H1 (cell line): ENCODE measurements around the gene ECE2. TPM values are rescaled to one million over a fixed set of nuclear protein-coding genes. Genes with fewer than 3 reads are reported as not detected.

Experiments used
- CTCF ChIA-PET: fragments of 300-600 bp; sonication (Branson Sonifier 250); formaldehyde crosslinking; loops from one replicate; lab custom pipeline; 2021; ENCODE audit not compliant: partially characterized antibody; lab: Charles Lee
- POLR2A ChIA-PET: fragments of 300-600 bp; sonication (Branson Sonifier 250); formaldehyde crosslinking; loops from one replicate; lab custom pipeline; 2021; ENCODE audit warnings: inconsistent platforms; ENCODE audit not compliant: partially characterized antibody; lab: Charles Lee
- DNase-seq, 2 experiments: peaks; one replicate each; pipeline versions ENCODE4 v3.0.0 to v3.0.0-alpha.2; 2010 to 2022; ENCODE audit warnings: low spot score in 2 of 2, low read depth in 1 of 2, mixed read lengths in 1 of 2
- FAIRE-seq: peaks from 2 replicates; lab custom pipeline; 2011; peaks lifted over from hg19 to GRCh38; lab: Jason Lieb, UNC
- H2AFZ ChIP-seq: 2 replicates; pipeline ENCODE4 v1.8.1; 2012; ENCODE audit warnings: low read length, inconsistent platforms
- H2AK5ac ChIP-seq: 2 replicates; pipeline ENCODE4 v1.6.1; 2013; ENCODE audit warnings: low read depth, low read length
- H2BK120ac ChIP-seq: replicated peaks from 2 replicates; pipeline ENCODE3; 2013; ENCODE audit warnings: low read depth, low read length, inconsistent platforms
- H2BK12ac ChIP-seq: 2 replicates; pipeline ENCODE4 v1.6.1; 2013; ENCODE audit warnings: low read depth, low read length
- H2BK15ac ChIP-seq: 2 replicates; pipeline ENCODE4 v1.6.1; 2013; ENCODE audit warnings: low read length
- H2BK20ac ChIP-seq: 2 replicates; pipeline ENCODE4 v1.6.1; 2013; ENCODE audit warnings: low read length
- H2BK5ac ChIP-seq: 2 replicates; pipeline ENCODE4 v1.6.1; 2013; ENCODE audit warnings: low read depth, low read length
- H3K14ac ChIP-seq: 2 replicates; pipeline ENCODE4 v1.6.1; 2013; ENCODE audit warnings: inconsistent platforms; ENCODE audit not compliant: insufficient read length
- H3K18ac ChIP-seq: 2 replicates; pipeline ENCODE4 v1.6.1; 2013; ENCODE audit warnings: low read length; ENCODE audit errors: extremely low read depth
- H3K23ac ChIP-seq: 2 replicates; pipeline ENCODE4 v1.6.1; 2013; ENCODE audit warnings: inconsistent platforms; ENCODE audit not compliant: insufficient read length
- H3K23me2 ChIP-seq: 2 replicates; pipeline ENCODE4 v1.6.1; 2013; ENCODE audit warnings: low read depth, low read length
- H3K27ac ChIP-seq: 2 replicates; pipeline ENCODE4 v1.6.1; 2011; ENCODE audit warnings: low read depth, low read length, inconsistent platforms
- H3K27me3 ChIP-seq, 4 experiments: replicated peaks in 1 of 4; 1 replicate in 1 of 4; 2 replicates in 3 of 4; pipeline versions ENCODE4 v1.6.1 to v1.8.1; 2011 to 2013; ENCODE audit warnings: low read length in 3 of 4, mild to moderate bottlenecking in 3 of 4, inconsistent platforms in 2 of 4, mixed read lengths in 2 of 4, moderate library complexity in 1 of 4; ENCODE audit not compliant: control insufficient read depth in 3 of 4, insufficient read depth in 3 of 4; ENCODE audit errors: extremely low read depth in 1 of 4
- H3K36me3 ChIP-seq, 4 experiments: 2 replicates each; pipeline versions ENCODE4 v1.6.1 to v1.8.1; 2011 to 2013; ENCODE audit warnings: mild to moderate bottlenecking in 4 of 4, low read length in 3 of 4, moderate library complexity in 2 of 4, control low read depth in 1 of 4, inconsistent platforms in 1 of 4; ENCODE audit not compliant: insufficient read depth in 4 of 4, control insufficient read depth in 2 of 4
- H3K4ac ChIP-seq: replicated peaks from 2 replicates; pipeline ENCODE3; 2013; ENCODE audit warnings: low read length, low read depth, mixed read lengths, inconsistent platforms; ENCODE audit not compliant: insufficient read length
- H3K4me1 ChIP-seq, 4 experiments: replicated peaks in 1 of 4; 1 replicate in 1 of 4; 2 replicates in 3 of 4; pipeline versions ENCODE4 v1.6.1 to v1.8.1; 2011 to 2013; ENCODE audit warnings: low read length in 3 of 4, inconsistent platforms in 2 of 4, mixed read lengths in 1 of 4; ENCODE audit not compliant: insufficient read depth in 4 of 4, control insufficient read depth in 3 of 4
- H3K4me2 ChIP-seq, 2 experiments: 2 replicates each; pipeline versions ENCODE4 v1.6.1 to v1.8.1; 2011 to 2013; ENCODE audit warnings: low read depth in 2 of 2, low read length in 2 of 2, control low read depth in 1 of 2, inconsistent platforms in 1 of 2, mild to moderate bottlenecking in 1 of 2; ENCODE audit not compliant: insufficient read depth in 1 of 2
- H3K4me3 ChIP-seq, 4 experiments: fragments of 200-600, 300-600 bp in 1 of 4; sonication (generic), shearing (Covaris generic), sonication (Bioruptor Twin) in 1 of 4; 2 replicates each; pipeline versions ENCODE4 v1.5.1 to v1.8.1; 2011 to 2016; ENCODE audit warnings: low read length in 4 of 4, low read depth in 3 of 4, control low read depth in 2 of 4, inconsistent platforms in 2 of 4, mild to moderate bottlenecking in 2 of 4, mixed read lengths in 1 of 4, moderate library complexity in 1 of 4; ENCODE audit not compliant: insufficient read depth in 2 of 4; ENCODE audit errors: extremely low read depth in 1 of 4
- H3K56ac ChIP-seq: replicated peaks from 2 replicates; pipeline ENCODE3; 2013; ENCODE audit warnings: low read depth, mild to moderate bottlenecking, mixed read lengths, low read length, inconsistent platforms; ENCODE audit not compliant: insufficient read length
- H3K79me1 ChIP-seq: 2 replicates; pipeline ENCODE4 v1.6.1; 2013; ENCODE audit warnings: low read depth, low read length, control low read depth
- H3K79me2 ChIP-seq, 2 experiments: 2 replicates each; pipeline versions ENCODE4 v1.6.1 to v1.8.1; 2012 to 2013; ENCODE audit warnings: low read length in 2 of 2, mild to moderate bottlenecking in 2 of 2, inconsistent platforms in 1 of 2; ENCODE audit not compliant: insufficient read depth in 2 of 2, control insufficient read depth in 1 of 2
- H3K9ac ChIP-seq, 4 experiments: replicated peaks in 1 of 4; 1 replicate in 1 of 4; 2 replicates in 3 of 4; pipeline versions ENCODE4 v1.6.1 to v1.8.1; 2011 to 2013; ENCODE audit warnings: low read depth in 3 of 4, low read length in 3 of 4, control low read depth in 2 of 4, mild to moderate bottlenecking in 2 of 4, moderate library complexity in 2 of 4, inconsistent platforms in 1 of 4; ENCODE audit errors: extremely low read depth in 1 of 4
- H3K9me3 ChIP-seq, 2 experiments: 2 replicates each; pipeline versions ENCODE4 v1.6.1 to v1.8.1; 2012 to 2013; ENCODE audit warnings: mild to moderate bottlenecking in 2 of 2, moderate library complexity in 2 of 2, control low read depth in 1 of 2, inconsistent platforms in 1 of 2, low read depth in 1 of 2, low read length in 1 of 2, mixed read lengths in 1 of 2; ENCODE audit not compliant: insufficient read depth in 2 of 2
- H4K20me1 ChIP-seq, 2 experiments: replicated peaks in 1 of 2; 2 replicates each; pipeline versions ENCODE3 to v1.8.1; 2011 to 2013; ENCODE audit warnings: inconsistent platforms in 2 of 2, low read length in 2 of 2, mild to moderate bottlenecking in 1 of 2; ENCODE audit not compliant: insufficient read depth in 2 of 2, control insufficient read depth in 1 of 2
- H4K5ac ChIP-seq: 2 replicates; pipeline ENCODE4 v1.6.1; 2013; ENCODE audit warnings: low read length, low read depth, mixed read lengths, inconsistent platforms; ENCODE audit not compliant: insufficient read length
- H4K8ac ChIP-seq: 2 replicates; pipeline ENCODE4 v1.8.0; 2013; ENCODE audit warnings: mild to moderate bottlenecking, moderate library complexity, low read length, inconsistent platforms; ENCODE audit not compliant: insufficient read depth; ENCODE audit errors: extremely low read depth
- H4K91ac ChIP-seq: replicated peaks from 2 replicates; pipeline ENCODE3; 2013; ENCODE audit warnings: low read length, mixed read lengths, inconsistent platforms; ENCODE audit not compliant: insufficient read length
- BACH1 ChIP-seq: IDR thresholded peaks from 2 replicates; pipeline ENCODE4 v1.6.1; 2012; ENCODE audit warnings: low read length, improper control_type of control experiment
- MAFK ChIP-seq: IDR thresholded peaks from 2 replicates; pipeline ENCODE4 v1.6.1; 2012; ENCODE audit warnings: low read depth, mild to moderate bottlenecking, improper control_type of control experiment, low read length
- MAX ChIP-seq: IDR thresholded peaks from 2 replicates; pipeline ENCODE4 v1.6.1; 2012; ENCODE audit warnings: inconsistent platforms
- POLR2A ChIP-seq, 2 experiments: IDR thresholded peaks; 1 replicate in 1 of 2; 2 replicates in 1 of 2; pipeline ENCODE4 v1.6.1; 2011; ENCODE audit warnings: low read depth in 2 of 2, low read length in 2 of 2, mild to moderate bottlenecking in 2 of 2; ENCODE audit errors: control extremely low read depth in 1 of 2
- SAP30 ChIP-seq: fragments of 300-600 bp; sonication (generic); IDR thresholded peaks from 2 replicates; pipeline ENCODE4 v1.7.1; 2012; ENCODE audit warnings: low read length, moderate library complexity, mild to moderate bottlenecking, inconsistent platforms; ENCODE audit not compliant: insufficient read depth, insufficient replicate concordance
- SIN3A ChIP-seq, 2 experiments: IDR thresholded peaks in 1 of 2; conservative IDR thresholded peaks in 1 of 2; 2 replicates each; pipeline ENCODE4 v1.6.1; 2011 to 2012; ENCODE audit warnings: low read length in 2 of 2, improper control_type of control experiment in 1 of 2, low read depth in 1 of 2, mild to moderate bottlenecking in 1 of 2
- WGBS, 2 experiments: shearing (Covaris generic) in 1 of 2; methylation state at CpG; one replicate each; pipeline versions ENCODE4 v1.1.6 to v1.1.7; 2013 to 2015; ENCODE audit warnings: low lambda C conversion rate in 2 of 2, mixed read lengths in 2 of 2, inconsistent platforms in 1 of 2, low coverage in 1 of 2, missing lambda C conversion rate in 1 of 2; ENCODE audit not compliant: insufficient replicate concordance in 2 of 2, insufficient coverage in 1 of 2, insufficient read length in 1 of 2; ENCODE audit errors: extremely low coverage in 1 of 2, missing lambda C conversion rate in 1 of 2; 5-methylcytosine and 5-hydroxymethylcytosine counted together
- polyA plus RNA-seq, 7 experiments: library from polyadenylated mRNA; depleted of rRNA in 3 of 7; stranded (reverse) in 5 of 7; unstranded in 2 of 7; fragments of >200 nt in 5 of 7; fragments of 200-250 nt in 2 of 7; gene quantifications; 1 replicate in 5 of 7; 2 replicates in 1 of 7; 4 replicates in 1 of 7; pipeline versions ENCODE4 v1.2.1 to v1.2.3, GENCODE V29; 2011 to 2013; ENCODE audit warnings: missing spikeins in 2 of 7, mixed read lengths in 2 of 7
- total RNA-seq: library from RNA; stranded (reverse); fragmentation: NEBNext Ultra II Directional; extraction: Animal tissue kit (Norgen Biotek cat#: 25700); gene quantifications from 2 replicates; pipeline ENCODE4 v1.2.1, GENCODE V29; 2021

ECE2 gene
- total and polyA plus RNA-seq, 2 of the 8 experiments (the other 6 are each of a cell fraction or from before 2014, with no cell fraction given), result 0.44 to 0.86 TPM

DNA sequence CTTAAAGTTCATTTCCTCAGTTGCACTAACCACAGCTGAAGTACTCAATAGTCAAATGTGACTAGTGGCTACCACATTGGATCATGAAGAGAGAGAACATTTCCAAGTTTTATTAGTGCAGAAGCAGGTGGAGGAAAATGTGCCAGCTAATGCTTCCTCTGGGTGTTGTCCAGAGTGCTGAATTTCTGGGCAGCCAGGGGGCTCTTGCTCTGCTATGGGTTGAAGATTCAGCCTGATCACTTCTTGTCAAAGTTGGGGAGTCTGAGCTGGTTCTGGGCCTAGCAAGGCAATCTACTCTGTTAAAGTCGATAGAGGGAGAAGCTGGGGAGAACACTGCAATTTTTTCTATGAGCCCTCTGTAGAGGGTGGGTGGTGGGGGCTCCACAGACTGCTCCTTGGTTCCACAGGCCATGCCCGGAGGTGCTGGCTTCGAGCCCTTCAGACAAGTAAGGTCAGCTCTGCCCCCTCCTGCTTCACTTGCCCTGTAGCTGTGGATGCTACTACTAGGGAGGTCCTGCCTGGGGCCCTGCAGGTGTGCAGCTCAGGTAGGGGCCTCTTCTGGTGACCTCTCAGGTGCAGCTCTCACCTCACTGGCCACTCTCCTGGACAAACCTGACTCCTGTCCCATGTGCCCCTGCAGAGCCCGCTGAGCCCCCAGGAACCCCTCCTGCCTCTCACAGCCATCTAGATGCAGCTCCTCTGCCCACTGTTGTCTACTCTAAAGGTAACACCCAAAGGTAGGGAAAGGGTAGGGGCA lies 35.3 kb upstream of the ECE2 start:
- Histone ChIP-seq H3K9ac (no peak overlapping the region), H4K20me1 (peaks cover 8 to 16% of the 10 kb centered on the region in 2 experiments), H3K23me2 (no peaks in the 10 kb centered on the region; the same call in 1 of the 2 replicates), H3K36me3 (peaks cover 13 to 32% (median 23%) of the 10 kb centered on the region in 4 experiments; a peak in 7 of 8 replicates), H3K79me2 (no peaks in the 10 kb centered on the region), H2BK15ac (no peak overlapping the region), H3K4me1 (peaks cover 0 to 5% (median 1%) of the 10 kb centered on the region in 4 experiments; a peak in 4 of 7 replicates), H2BK5ac (no peak overlapping the region), H3K27me3 (no peaks in the 10 kb centered on the region; a peak in 2 of 7 replicates), H3K56ac (no peak overlapping the region), H3K23ac (no peak overlapping the region), H2AFZ (no peak overlapping the region), H2BK120ac (no peak overlapping the region), H3K4me3 (peak overlapping the region in 1 of 4 experiments; percentile 54; a peak in 1 of 8 replicates), H4K91ac (no peak overlapping the region), H2BK12ac (no peak overlapping the region), H3K4me2 (peak overlapping the region in 1 of 2 experiments; percentile 37; a peak in 1 of 4 replicates), H3K27ac (no peak overlapping the region), H3K9me3 (no peaks in the 10 kb centered on the region), H2AK5ac (no peak overlapping the region), H3K14ac (no peak overlapping the region), H3K79me1 (peaks cover 2% of the 10 kb centered on the region), H4K8ac (no peak overlapping the region), H4K5ac (no peak overlapping the region), H2BK20ac (no peak overlapping the region), H3K4ac (no peak overlapping the region), H3K18ac (no peak overlapping the region)
- ChIA-PET POLR2A (interaction anchor here (0.5 to 3.4 kb wide), 19 partner anchors 8 to 235 kb away, joined by 3 to 13 read pairs (median 4); partner anchors contain the start of genes AP2M1, CAMK2N2, EEF1AKMT4 and VWA5B2), CTCF (interaction anchor here (0.6 to 8.9 kb wide), 24 partner anchors 9 to 352 kb away, joined by 3 to 183 read pairs (median 4); partner anchors contain the start of genes DVL3, EEF1AKMT4 and VWA5B2)
- FAIRE-seq, result no peak
- 92% methylated on average over 4 of the region's 4 CpGs; no CpG with 5 or more reads in 1 of the 2 experiments for whole genome bisulfite sequencing, 2 experiments
- peak in 1 of 2 experiments; percentile 60 for DNase-seq
- TF ChIP-seq MAFK, result peak; percentile 52
- TF ChIP-seq MAX, result 0 out of 2 replicates have a peak, but pooled peaks have one; percentile 21
- peak; percentile 83 for TF ChIP-seq SAP30
- TF ChIP-seq BACH1, result peak; percentile 91
- TF ChIP-seq SIN3A (conservative IDR thresholded peaks at IDR 0.05 in 1 of 2, IDR thresholded peaks at IDR 0.05 in 1 of 2; ENCODE audit: low read depth in 1 of 2, low read length in 2 of 2), result peak; percentile 92 to 94
- no peak for TF ChIP-seq POLR2A (IDR thresholded peaks at IDR 0.05; ENCODE audit: control extremely low read depth in 1 of 2, low read depth in 2 of 2, low read length in 2 of 2)
